ENCODE measurements around the gene UPB1.
"Not testable (repeated sequence)": the region's sequence is repeated elsewhere in the genome, so short reads cannot be mapped to it uniquely, and the experiment has no call there.

Gene UPB1

DNA sequence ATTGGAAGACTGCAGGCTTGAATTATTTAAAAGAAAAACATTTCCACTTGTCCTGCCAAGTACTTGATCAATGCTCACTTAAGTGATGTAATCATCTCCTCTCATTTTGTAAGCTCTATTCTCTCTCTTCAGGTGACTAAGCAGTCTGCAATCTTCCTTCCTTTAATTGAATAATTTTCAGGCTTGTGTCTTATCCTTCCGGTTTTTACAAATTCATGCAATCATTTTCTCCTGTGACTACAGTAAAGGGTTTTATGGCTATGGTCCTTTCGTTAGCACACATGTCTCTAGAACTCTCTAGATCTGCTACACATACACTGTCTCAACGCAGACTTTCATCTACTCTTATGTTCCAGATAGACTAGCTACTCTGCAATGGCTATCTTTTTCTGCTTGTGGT lies 12.6 kb upstream of the UPB1 start:
- no peak for DNase-seq

- DNase-seq = no peak
Measured at GRCh38 chr22:24482998-24483397, 12.1 kb upstream of the UPB1 start.

- DNase-seq = no peak
Measured at GRCh38 chr22:24483976-24484545, 11.1 kb upstream of the UPB1 start.

- DNase-seq = no peak
Measured at GRCh38 chr22:24485170-24485569, 10.0 kb upstream of the UPB1 start.

GRCh38 chr22:24485608-24486007 lies 9.5 kb upstream of the UPB1 start:
- DNase-seq = peak; percentile 22 to 50

DNA sequence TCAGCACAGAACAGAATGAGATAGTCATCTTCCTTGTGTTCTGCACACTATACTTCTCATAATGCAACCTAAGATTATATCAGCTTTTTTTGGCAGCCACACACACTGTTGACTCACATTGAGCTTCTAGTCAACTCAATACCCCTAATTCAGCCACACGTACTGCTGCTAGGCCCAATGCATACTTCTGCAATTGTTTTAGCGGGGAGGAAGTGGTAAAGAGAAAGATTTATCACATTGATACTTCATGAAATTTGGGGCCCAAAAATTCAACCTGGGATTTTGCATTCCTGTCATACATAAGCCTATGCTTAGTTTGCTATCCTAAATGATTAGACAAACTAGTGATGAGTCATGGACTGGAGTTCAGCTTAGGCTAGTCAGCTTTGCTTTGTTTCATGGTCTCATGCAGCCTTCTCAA lies 8.6 kb upstream of the UPB1 start:
- no peak for DNase-seq

DNA sequence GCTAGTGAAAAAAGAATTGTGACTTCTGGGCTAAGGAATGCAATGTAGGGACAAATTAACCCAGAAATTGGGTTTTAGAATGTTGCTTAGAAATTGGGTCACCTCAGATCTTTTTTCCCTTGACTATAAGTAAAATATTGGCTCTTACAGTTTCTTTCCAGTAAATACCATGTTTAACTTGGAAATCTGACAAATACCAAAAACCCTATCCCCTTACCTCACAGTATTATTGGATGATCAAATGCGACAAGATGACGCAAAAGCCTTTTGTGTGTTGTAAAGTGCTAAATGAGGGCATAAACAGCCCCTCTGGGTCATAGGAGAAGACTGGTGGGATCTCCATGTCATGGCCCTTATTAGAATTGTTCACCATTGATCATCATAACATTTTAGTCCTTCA lies 6.1 kb upstream of the UPB1 start:
- DNase-seq = no peak

- not testable (repeated sequence) for DNase-seq
Measured at GRCh38 chr22:24489434-24489833, 5.7 kb upstream of the UPB1 start.

GRCh38 chr22:24492391-24492790 lies 2.7 kb upstream of the UPB1 start:
- no peak for DNase-seq

- no peak for DNase-seq
Measured at GRCh38 chr22:24494167-24494527, 985 bp upstream of the UPB1 start.

GRCh38 chr22:24495365-24495675 lies 188 bp downstream of the UPB1 start:
- DNase-seq = no peak

DNA sequence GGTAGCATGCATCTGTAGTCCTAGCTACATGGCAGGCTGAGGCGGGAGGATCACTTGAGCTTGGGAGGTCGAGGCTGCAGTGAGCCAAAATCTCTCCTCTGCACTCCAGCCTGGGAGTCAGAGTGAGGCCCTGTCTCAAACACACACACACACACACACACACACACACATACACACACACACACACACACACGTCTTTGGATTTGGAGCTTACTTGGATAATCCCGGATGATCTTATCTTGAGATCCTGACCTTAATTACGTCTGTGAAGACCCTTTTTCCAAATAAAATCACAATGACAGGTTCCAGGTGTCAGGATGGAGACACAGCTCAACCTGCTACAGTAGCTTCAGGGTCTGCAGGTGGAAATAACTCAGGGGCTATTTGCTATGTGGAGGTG lies 1.1 kb downstream of the UPB1 start:
- no peak for DNase-seq

DNA sequence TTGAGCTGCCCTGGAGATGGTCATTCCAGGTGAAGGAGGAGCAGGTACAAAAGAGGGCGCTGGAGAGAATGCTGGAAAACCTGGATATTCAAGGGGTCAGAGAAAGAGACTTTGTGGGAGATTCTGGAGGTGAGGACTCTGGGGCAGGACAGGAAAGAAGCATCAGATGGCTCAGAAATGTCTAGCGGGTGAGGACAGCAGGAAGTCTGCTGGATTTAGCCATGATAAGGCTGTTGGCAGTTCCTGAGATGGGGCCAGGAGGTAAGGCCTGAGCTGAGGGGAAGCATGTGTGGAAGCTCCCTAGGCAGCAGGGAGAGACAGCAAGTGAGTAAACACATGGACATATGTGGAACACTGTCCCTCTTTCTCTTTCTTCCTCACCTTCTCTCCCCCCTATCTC lies 1.5 kb downstream of the UPB1 start:
- DNase-seq = no peak

DNA sequence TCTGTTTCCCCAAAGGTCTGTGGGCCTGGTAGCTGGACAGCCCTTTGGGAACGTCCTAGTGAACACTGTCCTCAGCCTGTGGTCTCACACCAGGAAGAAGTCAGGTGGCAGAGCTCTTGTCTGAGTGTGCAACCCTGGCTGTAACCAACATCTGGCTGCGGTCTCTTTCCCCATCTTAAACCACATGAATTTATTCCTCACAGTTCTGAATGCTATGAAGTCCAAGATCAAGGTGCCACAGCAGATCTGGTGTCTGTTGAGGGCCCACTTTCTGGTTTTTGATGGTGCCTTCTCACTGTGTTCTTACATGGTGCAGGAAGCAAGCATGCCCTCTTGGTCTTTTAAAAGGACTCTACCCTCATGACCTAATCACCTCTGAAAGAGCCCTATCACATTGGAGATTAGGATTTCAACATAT lies 2.7 kb downstream of the UPB1 start:
- DNase-seq = no peak

DNA sequence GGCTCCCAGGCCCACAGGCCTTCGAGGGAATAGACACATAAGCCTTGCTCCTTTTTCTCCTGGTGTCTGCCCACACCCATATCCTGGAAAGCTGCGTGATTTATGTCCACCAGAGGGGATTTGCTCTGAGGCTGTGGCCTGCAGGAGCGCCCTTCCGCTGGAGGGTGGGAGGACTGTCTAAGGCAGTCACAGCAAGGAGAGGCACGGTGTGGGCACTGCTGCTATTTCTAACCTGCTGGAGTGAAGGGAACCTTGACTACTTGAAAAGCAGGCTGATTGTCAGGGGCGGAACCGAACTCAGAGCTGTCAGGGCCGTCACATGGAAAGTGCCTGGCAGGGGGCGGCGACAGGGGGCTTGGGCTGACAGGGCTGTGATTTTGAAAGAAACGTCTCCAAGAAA lies 3.7 kb downstream of the UPB1 start:
- no peak for DNase-seq

DNA sequence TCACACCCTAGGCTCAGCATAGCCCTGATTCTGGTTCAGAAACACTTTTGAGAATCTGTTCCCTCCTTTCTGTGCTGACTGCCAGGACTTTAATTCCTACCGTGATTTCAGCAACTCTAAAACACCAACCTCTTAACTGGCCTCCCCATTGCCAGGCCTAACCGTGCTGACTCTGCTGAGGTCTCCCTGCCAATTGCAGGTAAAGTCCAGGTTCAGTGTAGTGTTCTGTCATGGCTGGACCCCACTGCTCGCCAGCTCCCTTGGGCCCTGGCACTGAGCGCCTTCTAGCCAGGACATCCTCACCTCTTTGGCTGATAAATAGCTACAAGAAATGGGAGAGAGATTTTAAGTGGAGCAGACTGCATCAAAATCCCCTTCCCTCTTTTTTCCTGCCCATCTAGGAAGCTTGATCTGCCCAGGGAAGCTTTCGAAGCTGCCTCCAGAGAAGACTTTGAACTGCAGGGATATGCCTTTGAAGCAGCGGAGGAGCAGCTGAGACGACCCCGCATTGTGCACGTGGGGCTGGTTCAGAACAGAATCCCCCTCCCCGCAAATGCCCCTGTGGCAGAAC lies 4.7 kb downstream of the UPB1 start:
- no peak for DNase-seq

- no peak for DNase-seq
Measured at GRCh38 chr22:24500277-24500820, 5.2 kb downstream of the UPB1 start.

GRCh38 chr22:24501301-24502005 lies 6.3 kb downstream of the UPB1 start:
- no peak for DNase-seq

GRCh38 chr22:24502034-24502433 lies 6.9 kb downstream of the UPB1 start:
- DNase-seq = no peak

- no peak for DNase-seq
Measured at GRCh38 chr22:24502541-24502940, 7.4 kb downstream of the UPB1 start.

DNA sequence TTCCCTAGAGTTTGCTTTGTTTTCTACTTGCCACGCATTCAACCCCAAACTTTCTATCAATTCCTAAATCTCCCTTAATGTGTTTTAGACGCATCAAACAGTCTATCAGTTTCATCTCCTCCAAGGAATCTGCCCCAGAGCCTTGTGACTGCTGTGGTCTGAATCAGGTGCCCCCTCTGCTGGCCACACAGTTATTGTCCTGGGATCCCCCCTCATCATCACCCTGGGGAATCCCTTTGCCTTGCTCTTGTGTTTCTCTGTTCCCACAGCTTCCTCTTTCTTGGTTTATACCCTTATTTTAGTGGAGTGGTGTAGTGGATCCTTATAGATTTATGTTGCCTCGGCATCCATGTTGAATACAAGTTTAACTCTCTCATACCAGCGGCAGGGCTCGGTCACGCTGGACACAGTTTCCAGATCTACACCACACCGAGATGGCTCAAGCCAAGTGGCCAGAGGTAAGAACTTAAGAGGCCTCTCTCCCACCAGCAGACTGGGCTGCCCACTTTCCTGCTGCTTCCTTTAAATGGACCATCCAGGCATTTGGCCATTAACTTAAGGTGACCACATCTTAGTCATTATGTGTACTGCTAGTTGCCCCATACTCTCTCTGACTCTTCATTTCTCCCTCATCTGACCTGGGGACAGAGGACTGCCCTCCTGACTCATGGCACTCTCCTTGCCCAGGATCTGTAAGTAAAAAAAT lies 8.2 kb downstream of the UPB1 start:
- peak; percentile 69 to 81 for DNase-seq

DNA sequence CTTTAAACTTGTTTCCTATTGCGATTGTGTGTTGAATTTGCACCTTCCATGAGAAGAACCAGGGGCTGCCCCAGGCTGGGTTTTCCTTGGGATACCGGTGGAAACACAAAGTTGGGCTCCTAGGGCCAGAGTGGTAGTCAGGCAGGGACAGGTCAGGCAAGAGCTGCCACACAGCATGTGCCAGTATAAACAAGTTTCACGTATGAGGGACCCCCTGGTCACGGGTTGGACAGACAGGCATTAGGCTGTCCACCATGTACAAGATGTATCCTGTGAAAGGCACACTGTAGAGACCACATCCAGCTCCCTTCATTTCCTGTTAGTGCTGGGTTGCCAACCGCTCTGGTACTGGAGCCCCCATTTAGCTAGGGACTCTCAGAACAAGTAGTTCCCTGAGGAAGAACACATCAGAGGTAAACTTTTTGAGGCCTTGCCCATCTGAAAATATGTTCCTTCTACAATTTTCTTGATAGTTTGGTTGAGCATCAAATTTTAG lies 8.8 kb downstream of the UPB1 start:
- DNase-seq = no peak

GRCh38 chr22:24504540-24504939 lies 9.4 kb downstream of the UPB1 start:
- no peak for DNase-seq

All from CD4-positive, alpha-beta T cell treated with Interferon alpha-2 for 1 hour (primary cell).